WERI-Rb-1 (cell line): Measurements from ENCODE around the gene MED31.

ENCODE experiments used
- DNase-seq: peaks from one replicate; pipeline ENCODE4 v3.0.0-alpha.2; 2020
- H3K27ac ChIP-seq: fragments of 250-450 bp; sonication (Bioruptor Pico); 2 replicates; pipeline ENCODE4 v1.5.1; 2020; ENCODE audit warnings: mild to moderate bottlenecking, moderate library complexity
- H3K27me3 ChIP-seq: fragments of 250-450 bp; sonication (Bioruptor Pico); 2 replicates; pipeline ENCODE4 v1.5.1; 2021; ENCODE audit warnings: mild to moderate bottlenecking, low read depth, moderate library complexity; ENCODE audit not compliant: insufficient read depth, severe bottlenecking
- H3K36me3 ChIP-seq: fragments of 250-450 bp; sonication (Bioruptor Pico); 2 replicates; pipeline ENCODE4 v1.5.1; 2020; ENCODE audit warnings: mild to moderate bottlenecking, moderate library complexity
- H3K4me3 ChIP-seq: 2 replicates; pipeline ENCODE4 v1.5.1; 2011; ENCODE audit warnings: low read depth, mild to moderate bottlenecking, control low read depth, low read length
- H3K9me3 ChIP-seq: fragments of 250-450 bp; sonication (Bioruptor Pico); 2 replicates; pipeline ENCODE4 v1.5.1; 2021; ENCODE audit warnings: mild to moderate bottlenecking, moderate library complexity; ENCODE audit not compliant: severe bottlenecking
- TF ChIP-seq, protein P1 (sequence below): IDR thresholded peaks from 2 replicates; pipeline ENCODE4 v1.5.1; 2011; ENCODE audit warnings: low read depth, mild to moderate bottlenecking, control low read depth, inconsistent platforms, low read length

The MED31 gene

DNA sequence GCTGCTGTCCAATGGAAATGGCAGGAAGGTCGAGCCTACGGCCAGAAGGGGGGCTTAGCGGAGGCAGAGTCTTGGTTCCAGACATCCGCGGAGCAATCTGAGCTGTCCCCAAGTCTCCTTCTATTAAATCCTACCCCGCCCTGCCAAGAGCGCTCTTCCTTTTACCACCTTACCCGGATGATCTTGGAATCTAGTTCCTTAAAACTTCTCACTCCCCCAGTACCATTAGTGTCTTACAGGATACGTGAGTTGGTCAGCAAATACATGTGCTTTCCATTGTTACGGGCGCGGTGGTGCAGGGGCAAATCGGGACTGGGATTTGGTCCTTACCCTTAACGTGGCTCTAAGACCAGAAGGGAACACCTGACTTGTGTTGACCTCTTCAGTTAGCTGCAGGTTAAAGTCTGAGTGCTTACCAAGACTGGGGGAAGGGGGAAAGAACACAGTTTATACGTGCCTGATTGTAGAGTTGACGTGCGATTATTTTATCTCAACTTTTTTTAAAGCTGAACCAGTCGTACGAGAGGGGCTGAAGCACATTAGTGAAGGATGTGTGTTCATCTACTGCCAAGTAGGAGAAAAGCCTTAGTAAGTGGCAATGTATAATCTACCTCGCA lies 10.1 kb downstream of the MED31 start:
- peak overlapping the region; percentile 99 for H3K27ac ChIP-seq
- H3K36me3 ChIP-seq: peaks cover 50% of the 10 kb centered on the region
- H3K27me3 ChIP-seq: no peaks in the 10 kb centered on the region
- peak overlapping the region; percentile 83 for H3K4me3 ChIP-seq
- TF ChIP-seq, protein P1, sequence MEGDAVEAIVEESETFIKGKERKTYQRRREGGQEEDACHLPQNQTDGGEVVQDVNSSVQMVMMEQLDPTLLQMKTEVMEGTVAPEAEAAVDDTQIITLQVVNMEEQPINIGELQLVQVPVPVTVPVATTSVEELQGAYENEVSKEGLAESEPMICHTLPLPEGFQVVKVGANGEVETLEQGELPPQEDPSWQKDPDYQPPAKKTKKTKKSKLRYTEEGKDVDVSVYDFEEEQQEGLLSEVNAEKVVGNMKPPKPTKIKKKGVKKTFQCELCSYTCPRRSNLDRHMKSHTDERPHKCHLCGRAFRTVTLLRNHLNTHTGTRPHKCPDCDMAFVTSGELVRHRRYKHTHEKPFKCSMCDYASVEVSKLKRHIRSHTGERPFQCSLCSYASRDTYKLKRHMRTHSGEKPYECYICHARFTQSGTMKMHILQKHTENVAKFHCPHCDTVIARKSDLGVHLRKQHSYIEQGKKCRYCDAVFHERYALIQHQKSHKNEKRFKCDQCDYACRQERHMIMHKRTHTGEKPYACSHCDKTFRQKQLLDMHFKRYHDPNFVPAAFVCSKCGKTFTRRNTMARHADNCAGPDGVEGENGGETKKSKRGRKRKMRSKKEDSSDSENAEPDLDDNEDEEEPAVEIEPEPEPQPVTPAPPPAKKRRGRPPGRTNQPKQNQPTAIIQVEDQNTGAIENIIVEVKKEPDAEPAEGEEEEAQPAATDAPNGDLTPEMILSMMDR: no peak
- H3K9me3 ChIP-seq: peaks cover 2% of the 10 kb centered on the region
- DNase-seq: peak; percentile 16

DNA sequence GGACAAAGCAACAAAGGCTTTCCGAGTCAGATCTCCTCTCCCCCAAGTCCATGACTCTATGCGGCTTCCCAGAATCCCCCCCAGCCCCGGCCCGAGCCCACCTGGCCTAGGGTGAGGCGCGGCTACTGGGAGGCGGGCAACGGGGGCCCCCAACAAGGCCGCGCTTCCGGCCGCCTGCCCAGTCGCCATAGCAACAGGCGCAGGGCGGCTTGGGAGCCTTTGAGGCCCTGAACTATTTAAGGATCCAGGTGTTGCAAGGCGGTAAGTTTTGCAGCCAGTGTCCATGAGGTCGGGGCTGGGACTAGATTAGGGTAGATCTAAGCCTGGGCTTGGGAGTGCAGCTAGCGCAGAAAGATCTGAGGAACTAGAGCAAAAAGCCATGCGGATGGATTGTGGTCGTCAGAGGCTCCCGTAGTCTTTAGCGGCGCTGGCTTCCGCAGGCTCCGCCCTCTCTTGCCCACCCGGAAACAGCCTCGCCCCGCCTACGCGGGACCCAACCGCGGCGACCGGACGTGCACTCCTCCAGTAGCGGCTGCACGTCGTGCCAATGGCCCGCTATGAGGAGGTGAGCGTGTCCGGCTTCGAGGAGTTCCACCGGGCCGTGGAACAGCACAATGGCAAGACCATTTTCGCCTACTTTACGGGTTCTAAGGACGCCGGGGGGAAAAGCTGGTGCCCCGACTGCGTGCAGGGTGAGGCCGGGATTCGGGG lies 10.7 kb downstream of the MED31 start, which contains the start of the genes KIAA0753 and TXNDC17:
TSS of gene KIAA0753 (minus strand) at position 176 of the 711 bp plus-strand sequence. CDS start 5,608 bp downstream, outside the sequence.
TSS of gene TXNDC17 (plus strand) at position 525 of the 711 bp plus-strand sequence. CDS start at position 548, 23 bp downstream.
- peaks cover 2% of the 10 kb centered on the region for H3K9me3 ChIP-seq
- H3K4me3 ChIP-seq: peak within 1 kb of the TSS; percentile 83
- TF ChIP-seq, protein P1: no peak
- H3K36me3 ChIP-seq: peaks cover 45% of the 10 kb centered on the region
- peak within 1 kb of the TSS; percentile 99 for H3K27ac ChIP-seq
- no peaks in the 10 kb centered on the region for H3K27me3 ChIP-seq
- DNase-seq: peak; percentile 94

DNA sequence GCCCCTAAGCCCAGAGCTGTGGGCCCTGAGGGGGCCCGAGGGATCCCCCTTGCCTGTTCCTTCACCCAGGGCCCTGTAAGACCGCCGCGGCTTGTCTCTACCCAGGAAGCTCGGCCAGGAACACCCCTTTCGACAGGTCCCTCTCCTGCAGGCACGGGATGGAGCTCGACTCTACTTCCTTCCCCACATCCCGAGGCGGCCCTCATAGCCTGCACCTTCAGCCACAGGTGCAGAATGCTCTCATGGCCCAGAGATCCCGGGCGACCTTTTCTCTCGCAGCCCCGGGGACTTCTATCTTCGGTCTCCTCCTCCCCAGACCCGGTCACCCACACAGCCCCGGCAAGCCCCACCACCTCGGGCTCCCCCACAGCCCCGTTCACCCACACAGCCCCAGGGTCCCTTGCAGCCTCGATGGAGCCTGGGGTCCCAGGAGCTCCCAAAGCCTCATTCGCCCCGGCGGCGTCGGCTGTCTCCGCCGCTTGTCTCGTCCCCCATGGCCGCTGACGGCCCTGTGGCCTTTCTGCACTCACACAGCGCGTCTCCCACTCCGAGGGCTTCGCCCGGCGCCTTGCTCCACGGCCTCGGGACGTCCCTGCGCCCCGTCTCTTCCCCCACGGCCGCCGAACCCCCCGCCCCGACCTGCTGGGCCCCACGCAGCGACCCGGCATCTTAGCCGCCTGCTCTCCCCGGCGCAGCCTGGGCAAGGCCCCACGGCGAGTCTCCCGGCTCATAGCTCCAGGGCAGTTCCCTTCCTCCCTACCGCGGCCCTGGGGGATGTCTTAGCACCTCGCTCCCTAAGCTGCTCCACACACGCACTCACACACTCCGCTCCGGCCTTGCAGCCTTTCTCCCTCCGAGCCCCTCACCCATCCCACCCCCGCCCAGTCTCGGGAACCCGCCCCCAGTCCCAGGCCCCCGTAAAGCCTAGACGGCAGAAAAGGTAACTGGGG lies 11.5 kb downstream of the MED31 start:
- no peaks in the 10 kb centered on the region for H3K27me3 ChIP-seq
- H3K27ac ChIP-seq: peak overlapping the region; percentile 99
- H3K36me3 ChIP-seq: peaks cover 41% of the 10 kb centered on the region
- TF ChIP-seq, protein P1: no peak
- H3K9me3 ChIP-seq: peaks cover 2% of the 10 kb centered on the region
- DNase-seq: peak; percentile 59
- H3K4me3 ChIP-seq: peak overlapping the region; percentile 83

DNA sequence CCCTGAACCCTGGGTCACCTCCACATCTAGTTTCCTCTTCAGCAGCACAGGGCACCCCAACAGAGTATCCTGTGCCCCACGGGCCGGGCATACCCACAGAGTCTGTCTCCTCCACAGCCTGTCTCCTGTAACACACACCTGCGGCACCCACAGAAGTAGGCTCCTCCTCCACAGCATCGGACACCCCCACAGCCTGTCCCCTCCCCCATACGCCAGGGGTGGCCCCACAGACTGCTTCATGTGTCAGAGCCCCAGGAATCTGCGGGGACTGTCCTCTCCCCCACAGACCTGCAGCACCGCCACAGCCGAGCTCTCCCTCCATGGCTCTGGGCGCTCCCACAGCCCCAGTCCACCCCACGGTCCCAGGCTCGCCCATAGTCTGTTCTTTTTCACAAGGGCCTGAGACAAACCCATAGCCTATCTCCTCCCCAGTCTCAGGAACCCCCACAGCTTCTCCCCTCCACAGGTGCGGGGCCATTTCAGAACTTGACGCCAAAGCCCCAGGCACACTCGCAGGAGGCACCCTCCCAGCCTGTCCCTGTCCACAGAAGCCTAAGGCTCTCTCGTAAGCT lies 12.3 kb downstream of the MED31 start:
- no peaks in the 10 kb centered on the region for H3K27me3 ChIP-seq
- peak; percentile 11 for DNase-seq
- peaks cover 41% of the 10 kb centered on the region for H3K36me3 ChIP-seq
- TF ChIP-seq, protein P1: no peak
- no peak overlapping the region; the same call in 1 of the 2 replicates for H3K27ac ChIP-seq
- peak overlapping the region; percentile 83 for H3K4me3 ChIP-seq
- peaks cover 2% of the 10 kb centered on the region for H3K9me3 ChIP-seq
